OCI-LY7 (cell line): ENCODE data around the gene ITGB4. TPM values are rescaled to one million over a fixed set of nuclear protein-coding genes. Genes with fewer than 3 reads are reported as not detected.
"Not testable (repeated sequence)": the region's sequence is repeated elsewhere in the genome, so short reads cannot be mapped to it uniquely, and the experiment has no call there.

ENCODE experiments used
- BruUV-seq: library from RNA; stranded (reverse); fragments of 400-500 nt; replicated peaks from 2 replicates; lab custom pipeline; 2021; lab: Mats Ljungman, UMichigan
- CTCF ChIA-PET: fragments of 300-600 bp; sonication (Branson Sonifier 250); formaldehyde crosslinking; loops from one replicate; lab custom pipeline; 2022; ENCODE audit warnings: antibody characterized with exemption; ENCODE audit not compliant: unreplicated experiment; lab: Charles Lee
- POLR2A ChIA-PET: fragments of 300-600 bp; sonication (Branson Sonifier 250); formaldehyde crosslinking; loops from one replicate; lab custom pipeline; 2022; ENCODE audit warnings: antibody characterized with exemption; lab: Charles Lee
- DNase-seq: peaks from one replicate; pipeline ENCODE4 v3.0.0-alpha.2; 2015; ENCODE audit warnings: low spot score
- H2AFZ ChIP-seq: fragments of 200-600 bp; sonication (generic), shearing (Covaris generic); 2 replicates; pipeline ENCODE4 v1.6.1; 2014; ENCODE audit warnings: mild to moderate bottlenecking, antibody characterized with exemption, low read length, moderate library complexity
- H3K27ac ChIP-seq: fragments of 200-600 bp; sonication (generic); 2 replicates; pipeline ENCODE4 v1.5.1; 2014; ENCODE audit warnings: mixed run types, low read depth, mild to moderate bottlenecking, moderate library complexity, low read length, inconsistent platforms; ENCODE audit not compliant: poor library complexity, severe bottlenecking
- H3K36me3 ChIP-seq: fragments of 200-600 bp; sonication (generic); 2 replicates; pipeline ENCODE4 v1.6.1; 2014; ENCODE audit warnings: mild to moderate bottlenecking, antibody characterized with exemption, low read length, moderate library complexity, mixed read lengths; ENCODE audit not compliant: insufficient read depth
- H3K4me1 ChIP-seq: fragments of 200-600 bp; sonication (generic); 2 replicates; pipeline ENCODE4 v1.5.1; 2014; ENCODE audit warnings: mild to moderate bottlenecking, low read length; ENCODE audit not compliant: insufficient read depth, poor library complexity, severe bottlenecking
- H3K4me2 ChIP-seq: fragments of 200-600 bp; sonication (generic); 2 replicates; pipeline ENCODE4 v1.6.1; 2014; ENCODE audit warnings: mild to moderate bottlenecking, low read length
- H3K4me3 ChIP-seq: fragments of 200-600 bp; sonication (generic); 2 replicates; pipeline ENCODE4 v1.5.1; 2014; ENCODE audit warnings: mild to moderate bottlenecking, low read depth, low read length; ENCODE audit not compliant: poor library complexity, severe bottlenecking
- H3K79me2 ChIP-seq: fragments of 200-600 bp; sonication (generic); 2 replicates; pipeline ENCODE4 v1.6.1; 2016; ENCODE audit warnings: low read depth, mild to moderate bottlenecking, low read length, moderate library complexity, mixed read lengths; ENCODE audit not compliant: insufficient read depth
- H3K9me2 ChIP-seq: fragments of 200-600 bp; sonication (generic); 2 replicates; pipeline ENCODE4 v1.6.1; 2016; ENCODE audit warnings: mild to moderate bottlenecking, low read length, mixed read lengths; ENCODE audit not compliant: insufficient read depth
- H3K9me3 ChIP-seq: fragments of 200-600 bp; sonication (generic); 2 replicates; pipeline ENCODE4 v1.6.1; 2014; ENCODE audit warnings: mild to moderate bottlenecking, mixed run types, low read length, mixed read lengths
- H4K20me1 ChIP-seq: fragments of 200-600 bp; sonication (generic); 2 replicates; pipeline ENCODE4 v1.6.1; 2014; ENCODE audit warnings: mild to moderate bottlenecking, antibody characterized with exemption, low read length, moderate library complexity, mixed read lengths; ENCODE audit not compliant: insufficient read depth
- CTCF ChIP-seq: fragments of 200-600 bp; sonication (generic); conservative IDR thresholded peaks from 2 replicates; pipeline ENCODE4 v1.5.1; 2014; ENCODE audit warnings: mild to moderate bottlenecking, antibody characterized with exemption, low read length, moderate library complexity, mixed read lengths
- EZH2phosphoT487 ChIP-seq: fragments of 200-600 bp; sonication (generic); IDR thresholded peaks from 2 replicates; pipeline ENCODE4 v1.6.1; 2018; ENCODE audit warnings: low read depth, borderline replicate concordance, mild to moderate bottlenecking, mixed run types, antibody characterized with exemption, low read length, moderate library complexity, mixed read lengths
- intact Hi-C: fragments of 100-400 bp; cut with micrococcal nuclease; formaldehyde crosslinking; loops from one replicate; pipeline ENCODE4 v1.10.0; 2022; ENCODE audit not compliant: unreplicated experiment
- total RNA-seq, 2 experiments: library from RNA; depleted of rRNA in 1 of 2; stranded (reverse); fragments of >200 nt in 1 of 2; shearing (Covaris generic) in 1 of 2; gene quantifications; 2 replicates each; pipeline ENCODE4 v1.2.3, GENCODE V29; 2014 to 2022

Gene ITGB4
- total RNA-seq, 2 experiments from 2014 or later, result 0.66 to 3.9 TPM

- Histone ChIP-seq H4K20me1 (no peaks in the 10 kb centered on the region), H3K79me2 (no peaks in the 10 kb centered on the region), H3K4me3 (no peak overlapping the region), H3K4me1 (peaks cover 19% of the 10 kb centered on the region), H3K9me2 (no peaks in the 10 kb centered on the region), H3K27ac (no peak overlapping the region), H3K9me3 (no peaks in the 10 kb centered on the region), H3K36me3 (0 out of 2 replicates have a peak, but pooled peaks cover 4% of the 10 kb centered on the region), H3K4me2 (no peak overlapping the region), H2AFZ (no peak overlapping the region)
- ChIA-PET POLR2A (interaction anchor here (0.6 to 1.2 kb wide), 3 partner anchors 20 to 46 kb away, joined by 3 to 6 read pairs (median 5); a partner anchor contains a TSS), CTCF (interaction anchor here (0.5 to 0.7 kb wide), 2 partner anchors 21 to 95 kb away, joined by 3 to 6 read pairs; no protein-coding TSS in a partner anchor)
- TF ChIP-seq CTCF (no peak), EZH2phosphoT487 (no peak)
- BruUV-seq, result no TSS peak
- no peak for DNase-seq
- intact Hi-C loops, result no loop called here
These were observed 38.2 kb downstream of the ITGB4 start for GRCh38 chr17:75759457-75759856.

GRCh38 chr17:75759978-75760640, 38.9 kb downstream of the ITGB4 start:
- ChIA-PET POLR2A (interaction anchor here (0.6 to 1.2 kb wide), 4 partner anchors 20 to 212 kb away, joined by 3 to 6 read pairs (median 4); a partner anchor contains a TSS), CTCF (interaction anchor here (0.5 kb wide), 1 partner anchor 133 kb away, joined by 3 read pairs; no protein-coding TSS in a partner anchor)
- H3K27ac ChIP-seq, H3K9me3 ChIP-seq, H3K9me2 ChIP-seq, H2AFZ ChIP-seq, H4K20me1 ChIP-seq, intact Hi-C loops, H3K4me2 ChIP-seq, BruUV-seq, H3K79me2 ChIP-seq, H3K4me3 ChIP-seq, DNase-seq, H3K36me3 ChIP-seq: not testable (repeated sequence)
- H3K4me1 ChIP-seq, result peaks cover 20% of the 10 kb centered on the region

DNA sequence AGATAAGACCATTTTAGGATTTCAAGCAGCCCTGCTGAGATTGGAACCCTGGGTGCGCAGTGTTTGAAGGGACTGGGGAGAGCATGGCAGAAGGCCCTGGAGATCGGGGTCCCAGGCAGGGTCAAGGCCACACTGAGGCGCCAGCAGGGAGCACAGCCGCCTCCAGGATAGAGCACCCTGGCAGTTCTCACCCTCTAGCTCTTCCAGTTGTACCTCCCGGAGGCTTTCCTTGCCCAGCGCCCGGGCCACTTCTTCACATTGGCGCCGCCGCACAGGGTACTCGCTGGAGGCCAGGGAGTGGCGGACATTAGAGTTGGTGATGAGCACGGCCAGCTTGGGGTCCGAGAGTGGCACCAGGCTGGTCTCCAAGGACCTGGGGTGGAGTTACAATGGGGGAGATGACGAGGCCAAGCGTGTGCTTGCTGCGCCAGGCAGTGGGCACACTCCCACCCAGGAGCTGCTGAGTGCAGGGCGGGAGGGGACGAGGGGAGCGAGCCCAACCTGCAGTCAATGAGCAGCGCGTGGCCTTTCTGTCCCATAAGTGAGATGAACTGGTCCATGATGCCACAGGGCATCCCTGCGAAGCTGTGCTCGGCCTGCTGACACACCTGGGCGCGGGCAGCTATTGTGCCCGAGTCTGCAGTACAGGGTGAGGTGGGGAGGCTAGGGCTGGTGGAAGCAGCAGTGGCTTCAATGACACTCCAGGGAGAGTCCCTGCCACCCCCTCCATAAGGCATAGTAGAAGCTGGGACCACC, 41.4 kb downstream of the ITGB4 start:
- Histone ChIP-seq H4K20me1 (no peaks in the 10 kb centered on the region), H3K9me3 (no peaks in the 10 kb centered on the region), H3K27ac (no peak overlapping the region), H2AFZ (no peak overlapping the region), H3K36me3 (0 out of 2 replicates have a peak, but pooled peaks cover 4% of the 10 kb centered on the region), H3K4me1 (peaks cover 18% of the 10 kb centered on the region), H3K4me3 (no peak overlapping the region), H3K4me2 (no peak overlapping the region), H3K9me2 (no peaks in the 10 kb centered on the region), H3K79me2 (no peaks in the 10 kb centered on the region)
- TF ChIP-seq CTCF, result no peak
- TF ChIP-seq EZH2phosphoT487, result no peak
- BruUV-seq, result no TSS peak
- intact Hi-C loops, result no loop called here
- CTCF ChIA-PET, result interaction anchor here (0.6 to 1.4 kb wide), 4 partner anchors 9 to 146 kb away, joined by 3 to 16 read pairs (median 3); no protein-coding TSS in a partner anchor
- no peak for DNase-seq
- POLR2A ChIA-PET, result interaction anchor here (0.9 to 3.0 kb wide), 5 partner anchors 9 to 74 kb away, joined by 3 to 10 read pairs (median 4); no protein-coding TSS in a partner anchor
